GM19238 (cell line): Measurements from ENCODE around the gene TCF4.

Source experiments
- DNase-seq: peaks from one replicate; pipeline ENCODE4 v3.0.0; 2011; ENCODE audit warnings: low spot score; ENCODE audit not compliant: insufficient read length

TCF4 gene

DNA sequence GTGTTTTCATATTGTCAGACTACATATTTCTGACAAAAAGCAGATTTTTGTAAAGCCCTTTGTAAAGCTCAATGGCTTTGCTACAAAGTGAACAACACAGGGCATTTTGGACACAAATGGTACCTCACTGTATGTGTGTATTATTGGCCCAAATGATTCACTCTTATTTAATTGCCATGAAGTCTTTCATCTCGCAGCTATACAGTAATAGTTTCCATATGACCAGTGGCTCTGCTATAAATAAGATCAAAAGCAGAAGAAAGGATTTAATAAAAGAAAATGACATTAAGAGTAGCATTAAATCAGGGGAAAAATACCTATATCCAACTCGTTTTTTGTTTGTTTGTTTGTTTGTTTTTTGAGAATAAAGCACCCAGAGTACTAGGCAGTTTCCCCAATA lies 344.7 kb downstream of the TCF4 start:
- DNase-seq: no peak

DNA sequence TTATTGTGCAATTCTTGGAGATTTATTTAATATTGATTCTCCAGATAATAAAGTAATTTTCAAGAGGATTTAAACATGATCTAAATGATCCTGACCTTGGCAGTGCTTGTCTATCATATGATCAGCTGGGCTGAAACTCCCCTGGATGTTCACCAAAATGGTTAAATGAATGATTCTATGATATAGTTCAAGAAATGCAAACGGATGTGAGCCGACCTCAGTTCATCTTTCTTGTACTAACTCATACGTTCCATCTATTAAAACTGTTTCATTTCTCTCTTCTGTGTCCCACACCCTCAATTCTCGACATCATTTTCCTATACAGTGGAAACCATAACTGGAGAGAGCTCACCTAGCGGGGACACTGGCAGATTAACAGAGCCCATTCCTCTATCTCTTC lies 347.0 kb downstream of the TCF4 start:
- DNase-seq: no peak

DNA sequence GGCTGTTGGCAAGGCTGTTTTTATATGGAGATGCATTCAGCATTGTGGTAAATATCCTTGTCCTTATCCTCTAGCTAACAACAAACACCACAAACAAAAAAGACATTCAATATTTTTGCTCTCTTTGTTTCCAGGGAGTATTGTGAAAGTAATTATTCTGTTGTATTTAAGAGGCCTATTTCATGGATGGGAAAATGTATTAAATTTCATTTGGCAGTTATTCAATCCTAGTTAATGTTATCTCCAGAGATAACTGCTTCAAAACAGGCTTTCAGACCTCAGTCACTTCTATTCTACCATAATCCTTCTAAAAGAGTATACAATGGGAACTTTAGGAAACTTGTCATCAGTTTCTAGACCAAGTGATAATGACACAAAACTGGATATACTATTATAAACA lies 348.3 kb downstream of the TCF4 start:
- no peak for DNase-seq

DNA sequence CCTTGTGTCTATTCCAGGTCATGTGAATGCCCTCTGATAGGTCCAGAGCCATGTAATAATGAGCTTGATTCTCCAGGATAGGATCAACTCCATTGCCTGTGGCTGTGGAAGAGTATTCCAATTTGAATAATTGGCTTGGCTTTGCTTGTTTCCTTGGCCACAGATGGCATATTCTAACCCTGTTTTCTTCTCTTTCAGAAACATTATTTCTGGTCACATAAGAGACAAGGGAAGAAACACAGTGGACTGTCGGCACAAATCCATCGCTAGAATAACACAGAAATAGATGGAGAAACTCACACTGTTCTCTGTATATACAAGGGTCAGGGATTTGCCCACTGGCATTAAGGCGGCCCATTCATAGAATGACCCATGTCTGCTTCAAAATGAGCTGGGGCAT lies 350.3 kb downstream of the TCF4 start:
- no peak for DNase-seq

DNA sequence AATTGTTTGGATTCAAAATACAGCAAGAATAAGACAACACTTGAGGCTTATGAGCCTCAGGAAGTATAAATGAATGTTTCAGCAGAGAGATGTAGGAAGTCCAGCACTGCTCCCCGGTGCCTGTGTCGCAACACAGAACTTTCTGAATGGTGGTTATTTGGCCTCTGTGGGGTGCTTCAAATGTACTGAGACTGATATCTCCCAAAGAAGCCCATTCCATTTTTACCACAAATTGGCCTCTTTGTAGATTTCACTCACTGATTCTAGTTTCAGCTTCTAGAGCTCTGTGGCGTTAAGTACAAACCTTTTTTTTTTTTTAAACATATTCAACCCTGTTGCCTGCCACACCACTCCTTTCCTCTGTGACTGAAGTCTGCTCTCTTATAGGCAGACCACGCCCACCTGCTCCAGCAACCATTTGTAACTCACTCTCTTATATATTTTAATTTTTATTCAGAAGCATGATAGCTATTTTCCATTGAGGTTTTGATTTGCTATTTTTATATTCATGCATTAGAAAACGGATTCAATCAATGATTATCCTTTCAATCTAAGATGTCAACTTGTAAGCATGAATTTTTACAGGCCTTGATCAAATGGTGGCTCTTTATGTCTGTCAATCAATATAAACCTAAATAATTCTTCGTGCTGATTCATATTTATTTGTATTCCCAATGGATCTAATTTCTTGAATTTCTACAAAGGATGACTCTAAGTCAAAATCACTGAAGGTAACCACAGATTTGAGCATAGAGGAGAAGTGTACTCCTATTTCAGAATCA lies 351.7 kb downstream of the TCF4 start:
- DNase-seq: no peak

DNA sequence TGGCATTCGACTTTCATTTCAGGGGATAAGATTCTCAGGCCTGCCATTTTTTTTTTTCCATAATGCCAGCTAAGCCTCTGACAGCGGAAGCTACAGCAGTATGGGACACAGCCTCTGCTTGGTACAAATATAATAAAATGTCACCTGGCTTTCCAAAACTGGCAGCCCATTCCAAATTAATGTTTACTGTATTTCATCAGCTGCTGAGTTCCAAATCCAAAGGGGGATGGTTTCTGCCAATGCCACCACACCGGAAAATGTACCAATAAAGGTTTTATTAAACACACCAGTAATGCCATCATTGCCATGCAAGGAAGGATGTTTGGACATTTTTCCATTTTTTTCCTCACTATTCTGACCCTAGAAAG lies 352.9 kb downstream of the TCF4 start:
- no peak for DNase-seq

DNA sequence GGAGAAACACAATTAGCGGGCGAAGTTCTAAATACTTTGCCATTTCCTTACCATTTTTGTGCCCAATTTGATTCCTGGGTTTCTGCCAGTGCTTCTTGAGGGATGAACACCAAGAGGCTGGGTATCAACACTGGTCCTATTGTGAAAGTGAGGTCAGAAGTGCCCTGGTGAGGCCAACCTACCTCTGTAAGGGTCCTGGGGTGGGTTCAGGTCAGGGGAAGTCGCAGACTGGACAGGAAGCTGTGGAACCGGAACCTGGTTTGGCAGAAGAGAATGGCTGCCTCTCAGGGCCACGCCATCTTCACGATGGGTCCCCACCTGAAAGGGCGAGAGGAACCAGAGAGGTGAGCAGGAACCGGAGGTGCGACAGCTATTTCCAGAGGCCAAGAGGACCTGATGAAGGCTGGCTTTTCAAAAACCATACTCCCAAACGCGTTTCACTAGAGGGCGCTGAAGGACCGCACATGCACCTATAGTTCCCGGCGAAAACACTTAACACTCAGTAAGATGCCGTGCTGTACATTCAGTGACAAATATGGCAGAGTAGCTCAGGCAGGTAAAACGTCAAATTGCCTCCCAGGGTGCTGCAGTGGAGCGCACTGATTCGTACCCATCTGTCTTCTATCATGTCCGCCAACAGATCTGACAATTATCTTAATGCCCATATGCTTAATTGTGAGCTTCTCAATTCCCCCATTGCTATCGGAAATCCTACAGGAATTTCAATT lies 353.5 kb downstream of the TCF4 start:
- DNase-seq: peak; percentile 27

DNA sequence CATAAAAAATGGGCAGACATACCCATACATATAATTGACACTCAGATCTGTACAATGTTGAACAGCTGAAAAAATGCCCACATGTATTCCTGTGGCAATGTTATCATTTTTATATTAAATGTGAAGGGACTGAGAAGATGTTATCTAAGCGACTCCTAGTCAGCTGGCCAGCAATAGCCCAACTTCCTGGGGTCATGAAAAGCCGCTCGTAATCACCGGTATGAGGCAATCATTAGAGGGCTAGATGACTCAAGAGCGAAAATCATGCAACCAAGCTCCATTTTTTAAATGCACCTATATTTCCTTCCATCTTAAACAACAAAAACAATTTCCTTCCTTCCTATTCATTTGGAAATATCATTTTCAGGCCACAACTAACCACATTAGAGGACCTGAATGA lies 354.1 kb downstream of the TCF4 start:
- DNase-seq: no peak

DNA sequence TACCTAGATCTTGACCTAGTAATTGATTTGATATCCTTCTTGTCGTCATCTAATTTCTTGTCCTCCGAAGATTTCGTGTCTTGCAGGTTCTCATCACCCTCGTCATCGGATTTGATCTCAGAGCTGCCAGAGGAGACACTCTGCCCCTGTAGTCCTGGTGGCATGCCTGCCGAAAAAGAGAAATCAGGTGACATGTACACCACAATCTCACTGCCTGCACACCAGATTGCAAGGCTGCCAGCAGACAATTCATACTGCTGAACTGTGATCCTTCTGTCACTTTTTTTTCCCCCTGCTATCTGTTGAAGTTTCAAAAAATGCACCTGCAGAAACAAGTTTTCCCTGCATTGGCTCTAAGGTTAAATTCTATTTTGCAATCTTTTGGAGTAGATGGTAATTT lies 355.5 kb downstream of the TCF4 start:
- DNase-seq: no peak

DNA sequence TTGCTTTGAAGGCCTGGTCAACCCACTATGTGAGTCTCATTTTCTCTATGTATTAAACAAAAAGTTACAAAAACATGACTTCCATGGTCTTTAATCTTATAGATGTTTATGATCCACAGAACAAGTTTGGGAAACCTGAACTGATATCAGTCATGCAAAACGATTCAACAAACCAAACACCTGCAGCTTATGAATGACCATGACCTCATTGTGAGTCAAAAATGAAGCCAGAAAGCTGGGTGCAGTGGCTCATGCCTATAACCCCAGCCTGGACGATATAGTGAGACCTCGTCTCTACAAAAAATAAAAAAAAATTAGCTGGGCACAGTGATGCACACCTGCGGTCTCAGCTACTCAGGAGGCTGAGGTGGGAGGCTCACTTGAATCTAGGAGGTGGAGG lies 358.3 kb downstream of the TCF4 start:
- DNase-seq: no peak

DNA sequence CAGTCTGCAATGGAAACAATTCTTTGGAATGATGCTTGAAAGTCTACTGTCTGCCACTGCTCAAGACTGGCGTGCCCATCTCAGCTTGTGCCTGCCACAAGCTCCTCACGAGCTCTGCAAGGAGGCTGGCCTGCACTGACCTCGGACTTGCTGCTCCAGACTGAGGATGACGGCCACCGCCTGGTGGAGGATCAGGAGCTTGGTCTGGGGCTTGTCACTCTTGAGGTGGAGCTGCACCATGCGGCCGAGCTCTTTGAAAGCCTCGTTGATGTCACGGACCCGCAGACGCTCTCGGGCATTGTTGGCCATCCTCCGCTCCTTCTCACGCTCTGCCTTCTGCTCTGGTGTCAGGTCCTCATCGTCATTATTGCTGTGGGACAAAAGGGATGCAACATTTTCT lies 359.3 kb downstream of the TCF4 start:
- no peak for DNase-seq

DNA sequence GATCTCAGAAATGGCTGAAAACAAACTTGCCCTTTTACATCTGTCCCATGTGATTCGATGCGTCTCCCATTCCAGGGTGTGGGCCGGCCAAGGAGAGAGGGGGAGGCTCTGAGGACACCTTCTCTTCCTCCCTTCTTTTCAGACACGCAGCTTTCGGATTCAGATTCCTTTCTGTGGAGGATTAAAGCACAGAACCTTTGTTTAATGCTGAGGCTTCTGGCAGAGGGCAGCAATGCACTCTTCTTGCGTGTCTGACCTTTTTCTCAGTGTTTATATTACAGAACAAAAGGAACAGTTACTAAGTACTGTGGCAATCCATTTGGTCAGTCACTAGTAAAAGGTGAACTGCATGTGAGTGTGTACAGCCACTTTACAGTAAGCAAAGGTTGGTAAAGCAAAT lies 359.8 kb downstream of the TCF4 start:
- no peak for DNase-seq

DNA sequence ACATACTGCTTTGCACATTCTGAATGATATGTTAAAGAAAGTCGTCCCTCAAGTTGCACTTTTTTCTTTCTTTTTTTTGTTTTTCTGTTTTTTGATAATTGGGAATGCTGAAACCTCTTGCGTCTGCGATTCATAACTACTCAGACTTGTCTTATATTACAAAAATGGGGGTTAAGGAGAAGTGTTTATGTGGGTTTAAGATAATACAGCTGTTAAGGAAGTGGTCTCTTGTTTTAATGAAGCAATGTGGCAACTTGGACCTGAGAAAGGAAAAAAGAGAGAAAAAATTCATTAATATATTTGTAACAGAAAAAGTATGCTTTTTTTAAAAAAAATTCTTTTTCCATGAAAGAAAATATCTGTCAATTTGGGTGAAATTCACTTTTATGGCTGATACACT lies 360.2 kb downstream of the TCF4 start:
- DNase-seq: no peak

DNA sequence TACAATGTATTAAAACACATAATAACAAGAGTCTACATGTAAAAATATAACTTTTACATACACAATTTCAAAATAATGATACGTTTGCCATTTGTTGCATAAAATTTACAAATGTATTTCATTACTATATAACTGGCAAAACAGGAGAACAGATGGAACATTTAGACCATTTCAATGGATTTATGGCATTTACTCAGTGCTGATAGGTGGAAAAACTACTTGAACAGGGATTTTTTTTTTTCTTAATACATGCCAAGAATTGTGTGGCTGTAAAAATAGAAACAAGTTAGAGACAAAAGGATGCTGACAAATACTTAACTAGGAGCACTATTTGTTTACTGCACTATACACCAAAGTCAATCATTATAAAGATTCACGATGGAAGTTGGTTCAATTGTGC lies 361.9 kb downstream of the TCF4 start:
- DNase-seq: no peak

DNA sequence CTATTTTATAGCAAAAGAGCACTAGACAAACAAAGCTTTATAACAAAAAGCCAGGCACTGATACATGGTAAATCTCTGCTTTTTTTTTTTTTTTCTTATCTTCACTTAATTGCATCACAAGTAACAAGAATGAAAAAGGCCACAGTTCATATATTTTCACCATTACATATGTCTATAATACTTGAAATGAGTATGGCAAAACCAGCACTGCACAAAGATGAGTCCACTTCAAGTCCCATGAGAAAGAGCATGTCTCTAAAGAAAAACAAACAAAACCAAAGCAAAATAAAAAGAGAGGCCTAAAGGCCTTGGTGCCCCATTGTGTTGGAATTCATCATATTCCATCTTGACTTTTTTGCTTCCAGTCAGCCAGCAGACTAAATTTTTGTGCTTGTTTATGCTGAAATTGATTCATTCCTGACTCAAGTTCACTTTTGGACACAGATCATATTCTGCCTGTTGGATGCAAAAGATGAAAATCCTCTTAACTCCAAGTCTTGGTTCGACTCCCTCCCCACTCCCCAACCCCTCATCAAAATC lies 363.8 kb downstream of the TCF4 start:
- no peak for DNase-seq

DNA sequence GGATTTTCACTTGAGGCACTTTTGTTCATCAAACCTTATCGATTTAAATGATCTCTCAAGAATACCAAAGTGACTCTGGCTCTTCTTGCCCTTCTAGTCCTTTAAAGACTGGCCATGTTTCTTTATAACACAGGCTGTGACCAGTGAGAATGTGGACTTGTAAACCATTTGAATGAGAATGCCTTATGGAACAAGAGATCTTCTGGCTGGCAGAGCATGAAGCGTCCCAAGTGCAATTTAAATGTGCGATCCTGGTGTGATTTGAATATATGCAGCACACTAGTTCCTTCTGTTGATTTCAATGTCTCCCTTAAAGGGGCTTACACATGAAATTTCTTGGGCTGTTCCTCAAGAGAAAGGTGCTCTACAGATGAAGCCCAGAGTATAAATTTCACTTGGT lies 366.4 kb downstream of the TCF4 start:
- DNase-seq: no peak

DNA sequence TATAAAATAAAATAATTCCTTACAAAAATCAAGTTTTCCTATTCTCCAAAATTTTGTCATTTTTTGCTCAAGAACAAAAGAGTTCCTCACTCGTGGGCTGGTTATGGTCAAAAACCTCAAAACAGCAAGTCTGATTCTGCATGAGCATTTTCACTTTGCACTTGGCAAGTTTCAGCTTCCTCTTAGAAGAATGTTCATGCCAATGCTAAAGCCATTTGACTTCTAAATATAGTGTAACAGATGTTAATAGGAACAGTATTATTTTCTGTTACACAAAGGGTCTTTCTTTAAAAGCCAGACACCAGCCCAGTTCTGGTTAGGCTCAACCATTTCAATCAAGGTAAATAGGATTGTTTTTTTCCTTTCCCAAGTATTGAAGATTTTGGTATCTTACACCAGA lies 367.5 kb downstream of the TCF4 start:
- no peak for DNase-seq

DNA sequence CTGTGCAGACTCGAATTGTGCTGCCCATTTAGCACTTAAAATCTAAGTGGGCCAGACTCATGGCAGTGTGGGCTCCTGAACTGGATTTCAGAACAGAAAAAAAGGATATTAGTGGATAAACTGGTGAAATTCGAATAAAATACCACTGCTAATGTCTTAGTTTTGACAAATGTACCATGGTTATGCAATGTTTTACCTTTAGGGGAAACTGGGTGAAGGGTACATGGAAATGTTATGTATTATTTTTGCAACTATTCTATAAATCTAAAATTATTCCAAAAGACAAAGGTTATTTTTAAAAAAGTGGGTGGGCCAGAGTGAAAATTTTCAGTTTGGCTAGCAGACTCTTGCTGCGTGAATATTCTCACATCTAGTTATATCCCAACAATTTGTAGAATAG lies 368.2 kb downstream of the TCF4 start:
- DNase-seq: no peak

DNA sequence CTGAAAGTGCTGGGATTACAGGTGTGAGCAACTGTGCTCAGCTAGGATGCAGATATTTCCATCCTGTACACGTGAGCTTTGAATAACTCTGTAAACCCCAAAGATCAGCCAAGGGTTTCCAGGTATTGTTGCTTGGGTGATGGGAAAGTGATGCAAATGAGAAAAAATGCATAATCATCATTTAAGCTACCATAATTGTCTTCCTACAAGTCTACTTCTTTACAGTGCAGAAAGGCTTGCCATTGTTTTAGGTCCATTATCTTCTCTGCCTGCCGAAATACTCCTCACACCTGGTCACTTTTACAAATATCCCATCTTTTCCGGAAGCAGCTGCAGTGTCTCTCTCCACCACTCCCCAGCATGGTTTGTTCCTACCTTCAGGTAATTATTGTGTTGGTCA lies 368.9 kb downstream of the TCF4 start:
- no peak for DNase-seq

DNA sequence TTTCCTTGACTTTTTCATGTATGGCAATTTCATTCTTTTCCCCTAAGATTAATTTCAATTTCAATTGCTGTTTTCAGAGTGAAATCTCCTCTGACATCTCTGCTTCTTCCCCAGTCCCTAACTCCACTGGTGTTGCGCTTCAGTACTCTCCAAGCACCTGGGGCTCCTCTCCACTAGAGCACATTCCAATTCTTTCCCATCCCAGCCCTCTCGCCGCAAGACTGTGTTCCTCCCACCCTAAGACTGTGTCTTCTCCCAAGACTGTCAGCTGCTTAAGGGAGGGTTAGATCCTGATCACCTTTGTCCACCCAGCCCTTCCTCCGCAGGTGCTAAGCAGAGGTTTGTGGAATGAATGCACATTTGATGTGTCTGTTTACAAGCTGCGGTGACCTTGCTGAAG lies 373.0 kb downstream of the TCF4 start:
- DNase-seq: no peak

DNA sequence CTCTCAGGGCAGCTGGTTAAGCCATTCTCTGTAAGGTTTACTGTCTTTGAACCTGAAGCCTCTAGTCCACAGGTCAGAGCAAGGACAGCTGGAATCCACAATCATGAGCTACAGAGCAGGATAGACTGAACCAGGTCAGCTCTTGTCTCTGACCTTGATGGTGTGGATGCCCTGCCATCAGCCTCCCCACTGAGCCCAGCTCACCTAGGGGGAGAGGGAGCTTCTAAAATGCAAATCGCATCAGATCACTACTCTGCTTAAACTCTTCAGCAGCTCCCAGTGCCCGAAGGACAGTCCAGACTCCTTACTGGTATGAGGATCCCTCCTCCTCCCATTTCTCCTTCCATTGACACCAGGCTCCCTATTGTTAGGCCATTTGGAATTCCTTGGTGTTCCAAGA lies 373.5 kb downstream of the TCF4 start:
- no peak for DNase-seq

DNA sequence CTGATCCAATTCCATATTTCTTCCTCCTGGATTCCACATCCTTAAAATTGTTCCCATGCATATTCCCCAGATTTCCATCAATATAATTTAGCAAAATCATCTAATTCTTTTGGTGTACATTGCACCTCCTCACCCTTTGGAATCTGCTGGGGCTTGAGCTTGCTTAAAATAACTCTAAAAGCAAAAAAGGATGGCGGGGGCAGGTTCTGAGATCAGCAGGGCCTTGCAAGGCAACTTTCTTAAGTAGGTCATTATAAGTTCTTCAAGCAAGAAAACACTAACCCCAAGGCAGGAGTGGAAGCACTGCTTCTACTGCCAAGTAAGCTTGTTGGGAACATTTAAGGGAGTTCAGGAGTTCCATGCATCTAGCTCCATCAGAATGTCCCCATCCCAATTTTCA lies 374.4 kb downstream of the TCF4 start:
- DNase-seq: no peak

DNA sequence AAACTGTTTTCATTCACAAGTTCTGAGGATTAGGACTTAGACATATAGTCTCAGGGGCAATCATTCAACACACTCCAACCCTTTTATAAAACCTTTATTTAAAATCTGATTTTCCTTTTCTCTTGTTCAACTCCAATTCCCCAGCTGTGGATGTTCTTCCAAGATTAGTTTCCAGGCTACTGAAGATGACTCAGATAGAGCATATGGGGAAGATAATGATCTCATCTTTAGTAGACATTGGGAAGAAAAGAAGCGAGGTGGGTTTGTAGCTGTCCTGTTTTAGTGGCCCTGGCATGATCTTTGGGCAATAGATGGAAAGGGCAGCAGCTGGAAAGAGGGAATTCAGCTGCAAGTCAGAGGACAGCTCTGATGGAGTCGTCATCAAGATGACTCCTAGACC lies 381.1 kb downstream of the TCF4 start:
- no peak for DNase-seq
